Endothelial cell of umbilical vein (primary cell): ENCODE results near the gene CHTF8. TPM values are rescaled to one million over a fixed set of nuclear protein-coding genes. Genes with fewer than 3 reads are reported as not detected.

Experiments used
- BruUV-seq: library from RNA; stranded (reverse); fragments of 400-500 nt; replicated peaks from 2 replicates; lab custom pipeline; 2021; lab: Mats Ljungman, UMichigan
- CTCF ChIA-PET: fragments of 300-600, 350-600 bp; sonication (Branson Sonifier 250); formaldehyde crosslinking; loops from one replicate; lab custom pipeline; 2021; ENCODE audit warnings: antibody characterized with exemption, inconsistent platforms; lab: Charles Lee
- POLR2A ChIA-PET: fragments of 300-600, 350-600 bp; sonication (Branson Sonifier 250); formaldehyde crosslinking; loops from one replicate; lab custom pipeline; 2021; ENCODE audit warnings: antibody characterized with exemption, inconsistent platforms; lab: Charles Lee
- DNase-seq: peaks from one replicate; pipeline ENCODE4 v3.0.0-alpha.2; 2011; ENCODE audit warnings: low read depth, low spot score
- FAIRE-seq: peaks from 2 replicates; lab custom pipeline; 2011; peaks lifted over from hg19 to GRCh38; lab: Jason Lieb, UNC
- H2AFZ ChIP-seq: 2 replicates; pipeline ENCODE4 v1.6.0; 2012; ENCODE audit warnings: low read depth, low read length, control low read depth, inconsistent platforms
- H3K27ac ChIP-seq: 2 replicates; pipeline ENCODE4 v1.5.1; 2011; ENCODE audit warnings: low read depth, mild to moderate bottlenecking, control low read depth, low read length, moderate library complexity; ENCODE audit not compliant: insufficient read depth
- H3K27me3 ChIP-seq, 2 experiments: 2 replicates each; pipeline versions ENCODE4 v1.6.0 to v1.6.1; 2011; ENCODE audit warnings: low read length in 2 of 2, mixed read lengths in 1 of 2; ENCODE audit not compliant: control insufficient read depth in 2 of 2, insufficient read depth in 2 of 2
- H3K36me3 ChIP-seq, 2 experiments: 2 replicates in 1 of 2; 3 replicates in 1 of 2; pipeline ENCODE4 v1.5.1; 2011; ENCODE audit warnings: low read length in 2 of 2, mild to moderate bottlenecking in 1 of 2, moderate library complexity in 1 of 2; ENCODE audit not compliant: control insufficient read depth in 2 of 2, insufficient read depth in 2 of 2; ENCODE audit errors: extremely low read depth in 1 of 2
- H3K4me1 ChIP-seq: 3 replicates; pipeline ENCODE4 v1.5.1; 2011; ENCODE audit warnings: mild to moderate bottlenecking, low read length; ENCODE audit not compliant: control insufficient read depth, insufficient read depth; ENCODE audit errors: extremely low read depth
- H3K4me2 ChIP-seq: 2 replicates; pipeline ENCODE4 v1.6.1; 2011; ENCODE audit warnings: low read length, control low read depth, mixed read lengths; ENCODE audit not compliant: insufficient read depth
- H3K4me3 ChIP-seq, 3 experiments: fragments of 200-600 bp in 1 of 3; sonication (generic), shearing (Covaris generic) in 1 of 3; replicated peaks in 1 of 3; 2 replicates each; pipeline ENCODE4 v1.5.1; 2011 to 2016; ENCODE audit warnings: control low read depth in 3 of 3, low read length in 3 of 3, mild to moderate bottlenecking in 2 of 3, inconsistent platforms in 1 of 3, low read depth in 1 of 3, moderate library complexity in 1 of 3; ENCODE audit not compliant: insufficient read depth in 1 of 3
- H3K79me2 ChIP-seq: 2 replicates; pipeline ENCODE4 v1.6.0; 2012; ENCODE audit warnings: low read length, inconsistent platforms; ENCODE audit not compliant: control insufficient read depth, insufficient read depth
- H3K9ac ChIP-seq: replicated peaks from 2 replicates; pipeline ENCODE3; 2011; ENCODE audit warnings: low read length, control low read depth; ENCODE audit not compliant: insufficient read depth; ENCODE audit errors: extremely low read depth
- H3K9me1 ChIP-seq: replicated peaks from 3 replicates; pipeline ENCODE4 v1.6.0; 2011; ENCODE audit warnings: mild to moderate bottlenecking, low read length; ENCODE audit not compliant: control insufficient read depth, insufficient read depth; ENCODE audit errors: extremely low read depth
- H3K9me3 ChIP-seq: replicated peaks from 2 replicates; pipeline ENCODE4 v1.5.1; 2012; ENCODE audit warnings: low read length, inconsistent platforms; ENCODE audit not compliant: control insufficient read depth, insufficient read depth
- H4K20me1 ChIP-seq: replicated peaks from 2 replicates; pipeline ENCODE3; 2011; ENCODE audit warnings: mild to moderate bottlenecking, low read length; ENCODE audit not compliant: control insufficient read depth, insufficient read depth; ENCODE audit errors: extremely low read depth
- EZH2 ChIP-seq: IDR thresholded peaks from 2 replicates; pipeline ENCODE4 v1.6.1; 2012; ENCODE audit warnings: borderline replicate concordance, low read depth, mild to moderate bottlenecking, moderate library complexity, low read length, inconsistent platforms; ENCODE audit not compliant: severe bottlenecking
- FOS ChIP-seq: IDR thresholded peaks from 2 replicates; pipeline ENCODE4 v1.6.1; 2011; ENCODE audit warnings: mild to moderate bottlenecking, low read length, moderate library complexity, borderline replicate concordance; ENCODE audit not compliant: insufficient read depth
- GATA2 ChIP-seq: IDR thresholded peaks from 2 replicates; pipeline ENCODE4 v1.7.0; 2011; ENCODE audit warnings: low read depth, mild to moderate bottlenecking, moderate library complexity, mixed read lengths, low read length; ENCODE audit not compliant: insufficient read length, insufficient read depth
- JUN ChIP-seq: IDR thresholded peaks from 2 replicates; pipeline ENCODE4 v1.6.1; 2011; ENCODE audit warnings: borderline replicate concordance, low read depth; ENCODE audit not compliant: insufficient read length, insufficient read depth
- MAX ChIP-seq: IDR thresholded peaks from 2 replicates; pipeline ENCODE4 v1.6.1; 2011; ENCODE audit not compliant: insufficient read depth, insufficient read length
- MYC ChIP-seq: IDR thresholded peaks from one replicate; pipeline ENCODE4 v1.6.1; 2011; ENCODE audit warnings: mild to moderate bottlenecking, low read depth, low read length
- POLR2A ChIP-seq: IDR thresholded peaks from 2 replicates; pipeline ENCODE4 v1.6.1; 2012; ENCODE audit warnings: low read depth, mild to moderate bottlenecking, control low read depth, low read length
- POLR2AphosphoS5 ChIP-seq: IDR thresholded peaks from 2 replicates; pipeline ENCODE4 v1.6.1; 2012; ENCODE audit warnings: low read depth, mild to moderate bottlenecking, control low read depth, low read length, moderate library complexity; ENCODE audit not compliant: insufficient read depth
- dilution Hi-C: fragments of 300-500 bp; cut with MboI; formaldehyde crosslinking; loops from one replicate; pipeline ENCODE4 v1.15.0; 2019; ENCODE audit warnings: low sequenced_read_pairs; ENCODE audit not compliant: extremely low pct_ligation_motif_present
- intact Hi-C: fragments of 100-400 bp; cut with micrococcal nuclease; formaldehyde crosslinking; loops from one replicate; pipeline ENCODE4 v1.10.0; 2022
- polyA plus RNA-seq, 4 experiments: library from polyadenylated mRNA; depleted of rRNA in 3 of 4; stranded (reverse) in 3 of 4; unstranded in 1 of 4; fragments of >200 nt; gene quantifications; 2 replicates each; pipeline versions ENCODE4 v1.2.1 to v1.2.3, GENCODE V29; 2011 to 2012; ENCODE audit warnings: missing spikeins in 1 of 4
- total RNA-seq: library from RNA; stranded (reverse); gene quantifications from 2 replicates; pipeline ENCODE4 v1.2.3, GENCODE V29; 2021
- TF ChIP-seq, protein P1 (sequence below), 2 donors: IDR thresholded peaks; 1 replicate in 1 of 2; 2 replicates in 1 of 2; pipeline ENCODE4 v1.5.1; 2011; ENCODE audit warnings: low read length in 2 of 2, mild to moderate bottlenecking in 2 of 2, moderate library complexity in 2 of 2, control low read depth in 1 of 2, inconsistent platforms in 1 of 2, low read depth in 1 of 2; ENCODE audit not compliant: insufficient read depth in 1 of 2; ENCODE audit errors: extremely low read depth in 1 of 2

CHTF8 gene
- total and polyA plus RNA-seq, 2 donors (not counting 3 experiments of a cell fraction or from before 2014, with no cell fraction given) = 128 to 131 TPM

GRCh38 chr16:69071036-69071435 is 61.4 kb downstream of the CHTF8 start:
- POLR2A ChIA-PET = interaction anchor here (0.6 kb wide), 1 partner anchor 55 kb away, joined by 3 read pairs; no protein-coding TSS in a partner anchor
- H3K4me2 ChIP-seq = no peak overlapping the region
- no peak overlapping the region for H3K9ac ChIP-seq
- no peaks in the 10 kb centered on the region for H3K9me3 ChIP-seq
- no peaks in the 10 kb centered on the region for H3K9me1 ChIP-seq
- no TSS peak for BruUV-seq
- FAIRE-seq (no peak), DNase-seq (no peak)
- dilution Hi-C loops = no loop called here
- no peak overlapping the region for H3K4me3 ChIP-seq
- TF ChIP-seq EZH2 = no peak
- no peak for TF ChIP-seq POLR2AphosphoS5
- TF ChIP-seq POLR2A = no peak
- no peak for TF ChIP-seq MYC
- no peak for TF ChIP-seq FOS
- TF ChIP-seq GATA2 = no peak
- no peak for TF ChIP-seq JUN
- TF ChIP-seq, protein P1, sequence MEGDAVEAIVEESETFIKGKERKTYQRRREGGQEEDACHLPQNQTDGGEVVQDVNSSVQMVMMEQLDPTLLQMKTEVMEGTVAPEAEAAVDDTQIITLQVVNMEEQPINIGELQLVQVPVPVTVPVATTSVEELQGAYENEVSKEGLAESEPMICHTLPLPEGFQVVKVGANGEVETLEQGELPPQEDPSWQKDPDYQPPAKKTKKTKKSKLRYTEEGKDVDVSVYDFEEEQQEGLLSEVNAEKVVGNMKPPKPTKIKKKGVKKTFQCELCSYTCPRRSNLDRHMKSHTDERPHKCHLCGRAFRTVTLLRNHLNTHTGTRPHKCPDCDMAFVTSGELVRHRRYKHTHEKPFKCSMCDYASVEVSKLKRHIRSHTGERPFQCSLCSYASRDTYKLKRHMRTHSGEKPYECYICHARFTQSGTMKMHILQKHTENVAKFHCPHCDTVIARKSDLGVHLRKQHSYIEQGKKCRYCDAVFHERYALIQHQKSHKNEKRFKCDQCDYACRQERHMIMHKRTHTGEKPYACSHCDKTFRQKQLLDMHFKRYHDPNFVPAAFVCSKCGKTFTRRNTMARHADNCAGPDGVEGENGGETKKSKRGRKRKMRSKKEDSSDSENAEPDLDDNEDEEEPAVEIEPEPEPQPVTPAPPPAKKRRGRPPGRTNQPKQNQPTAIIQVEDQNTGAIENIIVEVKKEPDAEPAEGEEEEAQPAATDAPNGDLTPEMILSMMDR (IDR thresholded peaks at IDR 0.05; ENCODE audit: extremely low read depth in 1 of 2, insufficient read depth in 1 of 2, low read depth in 1 of 2, low read length in 2 of 2) = no peak
- no peak for TF ChIP-seq MAX
- H3K36me3 ChIP-seq = no peaks in the 10 kb centered on the region
- peaks cover 3% of the 10 kb centered on the region for H3K4me1 ChIP-seq
- no peaks in the 10 kb centered on the region for H3K79me2 ChIP-seq
- no peak overlapping the region for H2AFZ ChIP-seq
- no peak overlapping the region for H3K27ac ChIP-seq
- no peaks in the 10 kb centered on the region for H3K27me3 ChIP-seq
- H4K20me1 ChIP-seq = no peaks in the 10 kb centered on the region
- intact Hi-C loops = no loop called here
- CTCF ChIA-PET = no interaction called here
